Measurements from ENCODE around the gene BAHD1.

Gene BAHD1

GRCh38 chr15:40470423-40471104 is 29.8 kb downstream of the BAHD1 start, which contains the start of gene CHST14:
Gene CHST14, plus strand, starts transcription at chr15:40470984. Its CDS starts 230 bp downstream, at chr15:40471214.
- peak within 1 kb of the TSS; percentile 96 for H3K4me2 ChIP-seq (ENCODE audit: low read length)
- peak within 1 kb of the TSS; percentile 19 for H3K9ac ChIP-seq
- no peaks in the 10 kb centered on the region for H3K36me3 ChIP-seq (ENCODE audit: control insufficient read depth, insufficient read depth, low read length)
- no peaks in the 10 kb centered on the region for H3K79me2 ChIP-seq
- H3K4me3 ChIP-seq (ENCODE audit: low read depth, low read length) = peak within 1 kb of the TSS; percentile 69
- no peaks in the 10 kb centered on the region for H3K4me1 ChIP-seq
- no peaks in the 10 kb centered on the region for H3K27me3 ChIP-seq (ENCODE audit: control insufficient read depth, insufficient read depth, low read length)
- peak within 1 kb of the TSS; percentile 83 for H2AFZ ChIP-seq
- no peak for TF ChIP-seq CTCF (IDR thresholded peaks at IDR 0.05)
- H3K9me3 ChIP-seq (ENCODE audit: control insufficient read depth, low read length) = no peaks in the 10 kb centered on the region
- peak within 1 kb of the TSS; percentile 82 for H3K27ac ChIP-seq

- Histone ChIP-seq H3K4me1 (no peaks in the 10 kb centered on the region), H3K36me3 (ENCODE audit: control insufficient read depth, insufficient read depth, low read length) (no peaks in the 10 kb centered on the region), H2AFZ (peak overlapping the region; percentile 83), H3K9ac (peak overlapping the region; percentile 19), H3K79me2 (no peaks in the 10 kb centered on the region), H3K4me3 (ENCODE audit: low read depth, low read length) (peak overlapping the region; percentile 69), H3K27me3 (ENCODE audit: control insufficient read depth, insufficient read depth, low read length) (no peaks in the 10 kb centered on the region), H3K4me2 (ENCODE audit: low read length) (peak overlapping the region; percentile 96), H3K9me3 (ENCODE audit: control insufficient read depth, low read length) (no peaks in the 10 kb centered on the region), H3K27ac (peak overlapping the region; percentile 44)
- TF ChIP-seq CTCF (IDR thresholded peaks at IDR 0.05) = no peak
Observed at GRCh38 chr15:40471105-40471807, 30.5 kb downstream of the BAHD1 start.

- peak overlapping the region; percentile 83 for H2AFZ ChIP-seq
- H3K36me3 ChIP-seq (ENCODE audit: control insufficient read depth, insufficient read depth, low read length) = no peaks in the 10 kb centered on the region
- no peak for TF ChIP-seq CTCF (IDR thresholded peaks at IDR 0.05)
- no peaks in the 10 kb centered on the region for H3K79me2 ChIP-seq
- H3K4me1 ChIP-seq = no peaks in the 10 kb centered on the region
- H3K9me3 ChIP-seq (ENCODE audit: control insufficient read depth, low read length) = no peaks in the 10 kb centered on the region
- H3K4me2 ChIP-seq (ENCODE audit: low read length) = peak overlapping the region; percentile 96
- H3K9ac ChIP-seq = no peak overlapping the region
- H3K27ac ChIP-seq = peak overlapping the region; percentile 44
- peak overlapping the region; percentile 69 for H3K4me3 ChIP-seq (ENCODE audit: low read depth, low read length)
- H3K27me3 ChIP-seq (ENCODE audit: control insufficient read depth, insufficient read depth, low read length) = no peaks in the 10 kb centered on the region
Observed at GRCh38 chr15:40471808-40472150, 31.0 kb downstream of the BAHD1 start.

GRCh38 chr15:40472171-40472727 is 31.5 kb downstream of the BAHD1 start:
- no peak overlapping the region for H2AFZ ChIP-seq
- no peaks in the 10 kb centered on the region for H3K4me1 ChIP-seq
- H3K9me3 ChIP-seq (ENCODE audit: control insufficient read depth, low read length) = no peaks in the 10 kb centered on the region
- peak overlapping the region; percentile 96 for H3K4me2 ChIP-seq (ENCODE audit: low read length)
- no peak for TF ChIP-seq CTCF (IDR thresholded peaks at IDR 0.05)
- H3K27me3 ChIP-seq (ENCODE audit: control insufficient read depth, insufficient read depth, low read length) = no peaks in the 10 kb centered on the region
- no peaks in the 10 kb centered on the region for H3K36me3 ChIP-seq (ENCODE audit: control insufficient read depth, insufficient read depth, low read length)
- H3K27ac ChIP-seq = no peak overlapping the region
- no peak overlapping the region for H3K9ac ChIP-seq
- no peak overlapping the region for H3K4me3 ChIP-seq (ENCODE audit: low read depth, low read length)
- H3K79me2 ChIP-seq = no peaks in the 10 kb centered on the region
